ENCODE results near the gene ODAD2. TPM values are rescaled to one million over a fixed set of nuclear protein-coding genes. Genes with fewer than 3 reads are reported as not detected.
"Not testable (repeated sequence)": the region's sequence is repeated elsewhere in the genome, so short reads cannot be mapped to it uniquely, and the experiment has no call there.

ODAD2 gene
- total RNA-seq, 4 donors from 2014 or later, result 0.19 to 0.29 TPM; not detected in 2

- H3K27ac ChIP-seq, result no peak overlapping the region
- H3K4me3 ChIP-seq, result no peak overlapping the region
- H3K9me3 ChIP-seq, result no peaks in the 10 kb centered on the region
- H3K27me3 ChIP-seq, result peaks cover 0 to 2% (median 0%) of the 10 kb centered on the region in 4 donors
- intact Hi-C loops (cut with DNase I), result no loop called here
- TF ChIP-seq CTCF (IDR thresholded peaks at IDR 0.05) (no peak), POLR2A (IDR thresholded peaks at IDR 0.05) (no peak)
- H3K36me3 ChIP-seq, result no peaks in the 10 kb centered on the region
- H3K4me1 ChIP-seq, result no peaks in the 10 kb centered on the region
- no peak for DNase-seq
- 81 to 86% methylated on average over 2 to 3 of the region's 3 CpGs for WGBS, 2 donors
Measured at GRCh38 chr10:28008054-28008453, 9.2 kb upstream of the ODAD2 start.

- no peak overlapping the region for H3K27ac ChIP-seq
- 83 to 89% methylated on average over 6 to 7 of the region's 7 CpGs for WGBS, 2 donors
- intact Hi-C loops (cut with DNase I), result no loop called here
Measured at GRCh38 chr10:28001353-28001752, 2.5 kb upstream of the ODAD2 start.

GRCh38 chr10:27998178-27998953, 513 bp downstream of the ODAD2 start:
- 1 to 6% methylated on average over 24 to 32 of the region's 62 CpGs for WGBS, 2 donors
- H3K36me3 ChIP-seq, result no peaks in the 10 kb centered on the region
- H3K4me1 ChIP-seq, result peaks cover 0 to 19% (median 3%) of the 10 kb centered on the region in 3 donors
- H3K27ac ChIP-seq, result peak overlapping the region in 3 of 4 donors; percentile 18 to 54 (median 26)
- no peak for DNase-seq
- H3K27me3 ChIP-seq, result peaks cover 0 to 39% (median 0%) of the 10 kb centered on the region in 4 donors
- TF ChIP-seq CTCF (IDR thresholded peaks at IDR 0.05), result no peak
- no peak for TF ChIP-seq POLR2A (IDR thresholded peaks at IDR 0.05)
- intact Hi-C loops (cut with DNase I), result no loop called here
- H3K4me3 ChIP-seq, result peak overlapping the region; percentile 44 to 70 (median 58)
- H3K9me3 ChIP-seq, result no peaks in the 10 kb centered on the region

More at GRCh38 chr10:28001353-28001752, 2.5 kb upstream of the ODAD2 start:
- Histone ChIP-seq H3K9me3 (no peaks in the 10 kb centered on the region), H3K36me3 (no peaks in the 10 kb centered on the region), H3K27me3 (peaks cover 0 to 39% (median 0%) of the 10 kb centered on the region in 4 donors), H3K4me3 (no peak overlapping the region), H3K4me1 (peaks cover 0 to 19% (median 3%) of the 10 kb centered on the region in 3 donors)
- TF ChIP-seq POLR2A (IDR thresholded peaks at IDR 0.05), result no peak
- TF ChIP-seq CTCF (IDR thresholded peaks at IDR 0.05), result no peak
- no peak for DNase-seq

GRCh38 chr10:27997865-27998177, 1.1 kb downstream of the ODAD2 start:
- TF ChIP-seq CTCF (IDR thresholded peaks at IDR 0.05) (no peak), POLR2A (IDR thresholded peaks at IDR 0.05) (no peak)
- intact Hi-C loops (cut with DNase I), result no loop called here
- Histone ChIP-seq H3K27me3 (peaks cover 0 to 35% (median 0%) of the 10 kb centered on the region in 4 donors), H3K27ac (peak overlapping the region in 3 of 4 donors; percentile 7 to 26 (median 18)), H3K4me3 (peak overlapping the region; percentile 44 to 70 (median 58)), H3K4me1 (peaks cover 0 to 19% (median 3%) of the 10 kb centered on the region in 3 donors), H3K9me3 (no peaks in the 10 kb centered on the region), H3K36me3 (no peaks in the 10 kb centered on the region)
- 15 to 24% methylated on average over 5 of the region's 5 CpGs for WGBS, 2 donors
- no peak for DNase-seq

GRCh38 chr10:27995311-27995710, 3.6 kb downstream of the ODAD2 start:
- no peak for DNase-seq
- WGBS, 2 donors, result 72 to 77% methylated on average over 2 of the region's 2 CpGs
- Histone ChIP-seq H3K9me3 (no peaks in the 10 kb centered on the region), H3K36me3 (no peaks in the 10 kb centered on the region), H3K27ac (no peak overlapping the region), H3K4me1 (peaks cover 0 to 19% (median 3%) of the 10 kb centered on the region in 3 donors), H3K27me3 (peaks cover 0 to 32% (median 0%) of the 10 kb centered on the region in 4 donors), H3K4me3 (no peak overlapping the region)
- TF ChIP-seq POLR2A (IDR thresholded peaks at IDR 0.05) (no peak), CTCF (IDR thresholded peaks at IDR 0.05) (no peak)
- intact Hi-C loops (cut with DNase I), result no loop called here

- H3K9me3 ChIP-seq; H3K4me3 ChIP-seq; H3K27me3 ChIP-seq; H3K4me1 ChIP-seq; H3K36me3 ChIP-seq; H3K27ac ChIP-seq; intact Hi-C loops (cut with DNase I); DNase-seq: not testable (repeated sequence)
- WGBS, 2 donors, result 61 to 79% methylated on average over 2 of the region's 2 CpGs
Measured at GRCh38 chr10:27989357-27989756, 9.5 kb downstream of the ODAD2 start.

Measured in esophagus squamous epithelium (tissue), 5 donors.